RWPE1 (cell line): ENCODE measurements around the gene PSTK.

Experiments used
- CTCF ChIA-PET: fragments of 350-600 bp; sonication (Branson Sonifier 250); formaldehyde crosslinking; extraction: SDS; loops from one replicate; lab custom pipeline; 2021; lab: Yijun Ruan, JAX
- POLR2A ChIA-PET: fragments of 400-600 bp; formaldehyde crosslinking; extraction: SDS; loops from one replicate; lab custom pipeline; 2020; ENCODE audit warnings: antibody characterized with exemption; ENCODE audit not compliant: low non-redundant PET; lab: Yijun Ruan, JAX
- DNase-seq: peaks from one replicate; pipeline ENCODE4 v3.0.0; 2012; ENCODE audit warnings: low spot score
- H3K27ac ChIP-seq: fragments of 450-650 bp; 2 replicates; pipeline ENCODE4 v1.5.1; 2017
- CTCF ChIP-seq: fragments of 450-650 bp; conservative IDR thresholded peaks from 2 replicates; pipeline ENCODE4 v1.5.1; 2017; ENCODE audit warnings: low read depth, mild to moderate bottlenecking

PSTK gene

GRCh38 chr10:123034332-123034731 is 54.1 kb downstream of the PSTK start:
- CTCF ChIA-PET = no interaction called here

GRCh38 chr10:123035467-123036086 is 55.4 kb downstream of the PSTK start:
- POLR2A ChIA-PET = no interaction called here
- DNase-seq = no peak
- TF ChIP-seq CTCF = no peak
- CTCF ChIA-PET = interaction anchor here (0.9 kb wide), 1 partner anchor 21 kb away, joined by 6 read pairs; no protein-coding TSS in a partner anchor
- H3K27ac ChIP-seq = no peak overlapping the region

More at GRCh38 chr10:123034332-123034731, 54.1 kb downstream of the PSTK start:
- no peak for TF ChIP-seq CTCF
- POLR2A ChIA-PET = no interaction called here
- DNase-seq = no peak
- H3K27ac ChIP-seq = no peak overlapping the region

GRCh38 chr10:123038782-123039631 is 58.8 kb downstream of the PSTK start:
- ChIA-PET CTCF (no interaction called here), POLR2A (no interaction called here)
- H3K27ac ChIP-seq = no peak overlapping the region
- DNase-seq = no peak
- no peak for TF ChIP-seq CTCF

- no peak for DNase-seq
- no peak overlapping the region for H3K27ac ChIP-seq
- ChIA-PET POLR2A (no interaction called here), CTCF (no interaction called here)
- no peak for TF ChIP-seq CTCF
Observed at GRCh38 chr10:123039632-123039930, 59.4 kb downstream of the PSTK start.
